22Rv1 (cell line): Measurements from ENCODE around the gene KDM4E.
A peak's percentile ranks its signal among the peaks of the same experiment; 100 is the strongest.

Source experiments
- H3K27ac ChIP-seq: fragments of 450-650 bp; 2 replicates; pipeline ENCODE4 v1.5.1; 2017
- CTCF ChIP-seq: fragments of 450-650 bp; IDR thresholded peaks from 2 replicates; pipeline ENCODE4 v1.5.1; 2017; ENCODE audit warnings: mild to moderate bottlenecking
- ZFX ChIP-seq: fragments of 450-650 bp; IDR thresholded peaks from 2 replicates; pipeline ENCODE4 v1.6.1; 2017; ENCODE audit warnings: antibody characterized with exemption, borderline replicate concordance

KDM4E gene

GRCh38 chr11:95024958-95025357 lies at the start of gene KDM4E:
TSS of gene KDM4E (plus strand) at chr11:95025258. CDS start at chr11:95025558, 300 bp downstream.
- TF ChIP-seq CTCF = no peak
- no peak for TF ChIP-seq ZFX

GRCh38 chr11:94975599-94975998 lies 49.5 kb upstream of the KDM4E start:
- H3K27ac ChIP-seq = no peak overlapping the region
- TF ChIP-seq CTCF (no peak), ZFX (no peak)

More at GRCh38 chr11:95024958-95025357, at the start of gene KDM4E:
- H3K27ac ChIP-seq = no peak within 1 kb of the TSS

DNA sequence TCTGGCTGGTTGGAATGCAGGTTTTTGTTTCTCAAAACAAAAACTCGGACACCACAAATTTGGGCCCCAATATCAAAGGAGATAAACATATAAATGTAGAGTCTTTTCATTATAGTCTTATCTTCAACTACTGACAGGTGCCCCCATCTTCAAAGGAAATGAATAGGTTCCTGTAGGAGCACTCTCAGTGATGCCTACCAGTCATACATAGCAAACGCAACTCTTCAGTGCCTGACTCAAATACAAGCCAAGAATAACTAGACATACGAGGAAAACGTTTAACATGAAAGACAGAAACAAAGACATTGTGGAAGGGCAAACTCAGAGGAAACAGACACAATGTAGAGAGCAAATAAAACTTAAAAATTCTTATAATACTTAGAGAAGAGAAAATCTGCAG lies 37.7 kb upstream of the KDM4E start:
- H3K27ac ChIP-seq = no peak overlapping the region
- no peak for TF ChIP-seq ZFX
- no peak for TF ChIP-seq CTCF

DNA sequence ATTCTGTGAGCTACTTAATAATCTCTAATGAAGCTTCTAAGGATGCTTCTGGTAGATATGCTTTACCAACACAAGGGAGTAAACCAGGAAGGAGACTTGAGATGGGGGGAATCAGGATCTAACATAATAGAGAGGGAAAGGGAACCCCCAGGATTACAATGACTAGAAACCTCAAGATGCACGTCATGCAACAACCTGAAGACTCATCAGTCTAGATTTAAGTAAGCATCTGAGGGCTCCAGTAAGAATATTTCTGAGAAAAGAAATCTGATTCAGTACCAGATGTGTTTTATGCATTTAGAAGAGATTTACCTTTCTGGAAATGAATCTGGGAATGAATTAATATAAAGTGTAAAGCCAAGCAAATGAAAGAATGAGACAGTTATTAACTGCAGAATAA lies 36.3 kb upstream of the KDM4E start:
- TF ChIP-seq CTCF (no peak), ZFX (no peak)
- H3K27ac ChIP-seq = no peak overlapping the region

DNA sequence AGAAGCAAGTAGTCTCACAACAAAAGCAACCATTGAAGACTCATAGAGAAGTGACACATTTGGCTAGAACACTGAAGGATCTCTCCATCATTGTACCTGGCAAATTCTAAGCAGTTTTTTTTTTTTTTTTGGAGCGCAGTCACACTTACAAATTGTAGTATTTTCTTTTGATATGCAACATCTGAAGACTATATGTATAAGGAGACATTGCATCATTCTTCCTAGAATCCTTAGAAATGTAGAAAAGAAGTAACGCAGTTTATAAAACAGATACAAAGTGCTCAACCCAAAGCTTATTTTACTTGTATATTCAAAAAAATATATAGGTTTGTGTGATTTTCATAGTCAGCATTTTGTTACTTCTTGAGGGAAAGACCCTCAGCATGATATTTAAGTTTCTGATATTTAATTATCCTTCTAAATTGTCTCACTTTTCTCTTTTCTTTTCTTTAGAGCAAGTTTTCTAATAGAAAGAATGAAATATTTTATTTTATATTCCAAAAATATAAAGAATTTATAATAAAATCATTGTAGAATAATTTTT lies 31.6 kb upstream of the KDM4E start:
- no peak overlapping the region for H3K27ac ChIP-seq
- TF ChIP-seq CTCF (no peak), ZFX (no peak)

GRCh38 chr11:94997437-94997836 lies 27.6 kb upstream of the KDM4E start:
- no peak overlapping the region for H3K27ac ChIP-seq
- peak; percentile 49 for TF ChIP-seq CTCF
- no peak for TF ChIP-seq ZFX

GRCh38 chr11:94998285-94998684 lies 26.8 kb upstream of the KDM4E start:
- TF ChIP-seq CTCF (no peak), ZFX (no peak)
- H3K27ac ChIP-seq = no peak overlapping the region
